ENCODE results near the gene XPR1. TPM values are rescaled to one million over a fixed set of nuclear protein-coding genes. Genes with fewer than 3 reads are reported as not detected.
"Not testable (repeated sequence)": the region's sequence is repeated elsewhere in the genome, so short reads cannot be mapped to it uniquely, and the experiment has no call there.

Gene XPR1
- total and polyA plus RNA-seq, 9 donors: 5.7 to 34.1 (median 17.3) TPM

DNA sequence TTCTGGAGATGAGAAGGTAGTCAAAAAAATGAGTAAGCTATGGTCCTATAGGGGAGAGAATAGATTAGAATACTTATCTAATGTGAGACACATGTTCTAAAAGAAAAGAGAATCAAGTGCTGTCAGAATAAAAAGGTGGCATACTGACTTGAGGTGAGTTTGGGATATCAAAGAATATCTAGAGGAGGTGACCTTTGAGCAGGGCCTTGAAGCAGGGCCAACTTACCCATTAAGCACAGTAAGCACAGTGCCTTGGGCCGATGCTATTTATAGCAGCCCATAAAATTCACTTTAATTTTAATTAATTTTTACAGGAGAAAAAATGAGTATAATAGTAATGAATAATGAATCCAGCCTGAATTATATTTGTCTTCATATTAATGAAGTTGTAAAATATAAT lies 92.2 kb downstream of the XPR1 start:
- intact Hi-C loops (cut with DNase I): no loop called here
- WGBS, 3 donors: 91 to 94% (median 93%) methylated on average over 1 of the region's 1 CpG

DNA sequence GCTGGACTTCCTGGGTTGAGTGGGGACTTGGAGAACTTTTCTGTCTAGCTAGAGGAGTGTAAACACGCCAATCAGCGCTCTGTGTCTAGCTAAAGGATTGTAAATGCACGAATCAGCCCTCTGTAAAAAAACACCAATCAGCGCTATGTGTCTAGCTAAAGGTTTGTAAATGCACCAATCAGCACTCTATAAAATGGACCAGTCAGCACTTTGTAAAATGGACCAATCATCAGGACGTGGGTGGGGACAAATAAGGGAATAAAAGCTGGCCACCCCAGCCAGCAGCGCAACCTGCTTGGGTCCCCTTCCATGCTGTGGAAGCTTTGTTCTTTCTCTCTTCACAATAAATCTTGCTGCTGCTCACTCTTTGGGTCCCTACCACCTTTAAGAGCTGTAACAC lies 94.2 kb downstream of the XPR1 start:
- 93 to 97% (median 96%) methylated on average over 6 of the region's 6 CpGs for WGBS, 3 donors
- H3K36me3 ChIP-seq; H3K4me3 ChIP-seq; H3K27ac ChIP-seq; H3K27me3 ChIP-seq; H3K9me3 ChIP-seq; intact Hi-C loops (cut with DNase I); H3K4me1 ChIP-seq (ENCODE audit: insufficient read depth); DNase-seq: not testable (repeated sequence)

More for the DNA sequence above, 92.2 kb downstream of the XPR1 start:
- H3K4me3 ChIP-seq: no peak overlapping the region
- no peak for TF ChIP-seq POLR2A (IDR thresholded peaks at IDR 0.05)
- TF ChIP-seq, protein P1, sequence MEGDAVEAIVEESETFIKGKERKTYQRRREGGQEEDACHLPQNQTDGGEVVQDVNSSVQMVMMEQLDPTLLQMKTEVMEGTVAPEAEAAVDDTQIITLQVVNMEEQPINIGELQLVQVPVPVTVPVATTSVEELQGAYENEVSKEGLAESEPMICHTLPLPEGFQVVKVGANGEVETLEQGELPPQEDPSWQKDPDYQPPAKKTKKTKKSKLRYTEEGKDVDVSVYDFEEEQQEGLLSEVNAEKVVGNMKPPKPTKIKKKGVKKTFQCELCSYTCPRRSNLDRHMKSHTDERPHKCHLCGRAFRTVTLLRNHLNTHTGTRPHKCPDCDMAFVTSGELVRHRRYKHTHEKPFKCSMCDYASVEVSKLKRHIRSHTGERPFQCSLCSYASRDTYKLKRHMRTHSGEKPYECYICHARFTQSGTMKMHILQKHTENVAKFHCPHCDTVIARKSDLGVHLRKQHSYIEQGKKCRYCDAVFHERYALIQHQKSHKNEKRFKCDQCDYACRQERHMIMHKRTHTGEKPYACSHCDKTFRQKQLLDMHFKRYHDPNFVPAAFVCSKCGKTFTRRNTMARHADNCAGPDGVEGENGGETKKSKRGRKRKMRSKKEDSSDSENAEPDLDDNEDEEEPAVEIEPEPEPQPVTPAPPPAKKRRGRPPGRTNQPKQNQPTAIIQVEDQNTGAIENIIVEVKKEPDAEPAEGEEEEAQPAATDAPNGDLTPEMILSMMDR (IDR thresholded peaks at IDR 0.05): no peak
- H3K4me1 ChIP-seq (ENCODE audit: insufficient read depth): no peaks in the 10 kb centered on the region
- no peaks in the 10 kb centered on the region for H3K27me3 ChIP-seq
- no peaks in the 10 kb centered on the region for H3K36me3 ChIP-seq
- H3K27ac ChIP-seq: no peak overlapping the region
- H3K9me3 ChIP-seq: no peaks in the 10 kb centered on the region
- no peak for DNase-seq

DNA sequence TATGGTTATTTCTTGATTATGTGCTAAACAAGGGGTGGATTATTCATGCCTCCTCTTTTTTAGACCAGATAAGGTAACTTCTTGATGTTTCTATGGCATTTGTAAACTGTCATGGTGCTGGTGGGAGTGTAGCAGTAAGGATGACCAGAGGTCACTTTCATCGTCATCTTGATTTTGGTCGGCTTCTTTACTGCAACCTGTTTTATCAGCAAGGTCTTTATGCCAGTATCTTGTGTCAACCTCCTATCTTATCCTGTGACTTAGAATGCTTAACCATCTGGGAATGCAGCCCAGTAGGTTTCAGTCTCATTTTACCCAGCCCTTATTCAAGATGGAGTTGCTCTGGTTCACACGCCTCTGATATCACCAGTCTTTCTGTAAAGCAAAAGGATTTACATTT lies 95.9 kb downstream of the XPR1 start:
- DNase-seq; H3K36me3 ChIP-seq; H3K4me1 ChIP-seq (ENCODE audit: insufficient read depth); H3K27ac ChIP-seq; H3K4me3 ChIP-seq; H3K9me3 ChIP-seq; intact Hi-C loops (cut with DNase I); H3K27me3 ChIP-seq: not testable (repeated sequence)
- 92 to 94% (median 92%) methylated on average over 3 of the region's 3 CpGs for WGBS, 3 donors

DNA sequence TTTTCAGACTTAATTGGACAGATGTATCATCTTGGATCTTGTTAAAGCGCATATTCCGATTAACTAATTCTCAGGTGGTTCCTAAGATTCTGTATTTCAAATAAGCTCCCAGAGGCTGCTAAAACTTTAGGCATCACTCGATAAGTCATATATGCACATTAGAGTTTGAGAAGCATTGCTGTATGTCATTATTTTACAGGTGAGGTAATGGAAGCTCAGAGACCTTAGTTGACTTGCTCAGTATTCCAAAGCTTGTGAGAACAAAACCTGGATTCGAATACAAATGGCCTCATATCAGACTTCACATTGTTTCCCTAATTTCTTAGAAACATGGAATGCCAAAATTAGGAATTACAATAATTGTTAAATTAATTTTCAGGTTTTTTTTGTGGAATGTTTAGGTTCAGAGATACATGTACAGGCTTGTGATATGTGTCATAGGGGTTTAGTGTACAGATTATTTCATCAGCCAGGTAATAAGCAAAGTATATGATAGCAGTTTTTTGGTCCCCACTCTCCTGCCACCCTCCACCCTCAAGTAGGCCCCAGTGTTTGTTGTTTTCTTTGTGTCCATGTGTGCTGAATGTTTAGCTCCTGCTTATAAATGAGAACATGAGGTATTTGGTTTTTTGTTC lies 96.8 kb downstream of the XPR1 start:
- Histone ChIP-seq H3K9me3 (no peaks in the 10 kb centered on the region), H3K27me3 (no peaks in the 10 kb centered on the region), H3K36me3 (no peaks in the 10 kb centered on the region), H3K4me1 (ENCODE audit: insufficient read depth) (no peaks in the 10 kb centered on the region), H3K4me3 (no peak overlapping the region), H3K27ac (no peak overlapping the region)
- DNase-seq: no peak
- intact Hi-C loops (cut with DNase I): no loop called here
- 96 to 98% (median 97%) methylated on average over 4 of the region's 4 CpGs for WGBS, 3 donors
- TF ChIP-seq EP300 (IDR thresholded peaks at IDR 0.05) (no peak), POLR2A (IDR thresholded peaks at IDR 0.05) (no peak)
- TF ChIP-seq, protein P1 (IDR thresholded peaks at IDR 0.05): no peak

DNA sequence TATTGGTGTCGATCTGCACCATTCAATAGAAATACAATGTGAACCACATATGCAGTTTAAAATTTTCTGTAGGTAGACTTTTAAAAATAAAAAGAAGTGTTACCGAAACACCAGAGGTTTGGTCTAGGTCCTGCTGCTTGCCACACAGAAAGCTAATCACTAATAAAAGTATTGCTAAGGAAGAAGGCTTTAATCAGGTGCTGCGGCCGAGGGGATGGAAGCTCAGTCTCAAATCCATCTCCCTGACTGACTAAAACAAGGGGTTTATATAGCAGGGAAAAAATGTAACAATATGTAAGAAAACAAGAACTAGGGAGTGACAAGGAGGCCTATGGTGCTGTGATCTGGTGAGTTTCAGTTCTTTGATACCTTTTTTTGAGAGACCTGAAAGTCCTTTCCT lies 99.3 kb downstream of the XPR1 start:
- H3K27ac ChIP-seq: no peak overlapping the region
- H3K27me3 ChIP-seq: no peaks in the 10 kb centered on the region
- TF ChIP-seq EP300 (IDR thresholded peaks at IDR 0.05): no peak
- no peak for TF ChIP-seq POLR2A (IDR thresholded peaks at IDR 0.05)
- no peak for DNase-seq
- H3K4me1 ChIP-seq (ENCODE audit: insufficient read depth): no peaks in the 10 kb centered on the region
- no peaks in the 10 kb centered on the region for H3K9me3 ChIP-seq
- intact Hi-C loops (cut with DNase I): no loop called here
- H3K36me3 ChIP-seq: no peaks in the 10 kb centered on the region
- no peak overlapping the region for H3K4me3 ChIP-seq
- 95 to 98% (median 97%) methylated on average over 4 of the region's 4 CpGs for WGBS, 3 donors

DNA sequence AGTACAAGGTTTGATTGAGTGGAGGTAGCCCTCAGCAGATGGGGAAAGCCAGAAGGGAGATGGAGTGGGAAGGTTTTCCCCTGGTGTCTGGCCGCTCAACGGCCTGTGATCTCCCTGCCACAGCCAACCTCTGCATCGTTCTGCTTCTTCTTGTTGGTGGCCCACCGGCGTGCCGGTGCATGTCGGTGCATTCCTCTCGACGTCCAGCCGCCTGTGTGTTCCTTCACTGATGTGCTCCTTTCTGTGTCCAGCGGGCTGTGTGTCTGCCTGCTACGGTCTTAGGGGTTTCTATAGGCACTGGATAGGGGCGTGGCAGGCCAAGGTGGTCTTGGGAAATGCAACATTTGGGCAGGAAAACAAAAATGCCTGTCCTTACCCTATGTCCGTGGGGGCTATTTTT lies 101.0 kb downstream of the XPR1 start:
- intact Hi-C loops (cut with DNase I): no loop called here
- no peaks in the 10 kb centered on the region for H3K9me3 ChIP-seq
- TF ChIP-seq EP300 (IDR thresholded peaks at IDR 0.05): no peak

More for the DNA sequence above, 101.0 kb downstream of the XPR1 start:
- no peak for DNase-seq
- no peaks in the 10 kb centered on the region for H3K36me3 ChIP-seq
- no peak overlapping the region for H3K4me3 ChIP-seq
- 97 to 99% (median 97%) methylated on average over 14 of the region's 14 CpGs for WGBS, 3 donors
- no peaks in the 10 kb centered on the region for H3K4me1 ChIP-seq (ENCODE audit: insufficient read depth)
- no peaks in the 10 kb centered on the region for H3K27me3 ChIP-seq
- H3K27ac ChIP-seq: no peak overlapping the region
